Gastrocnemius medialis (tissue), 4 donors: ENCODE data around the gene PHLDB2.

ENCODE experiments used
- POLR2A ChIP-seq, 2 donors: fragments of 450-650 bp; IDR thresholded peaks; one replicate each; pipeline ENCODE4 v1.6.1; 2017; ENCODE audit warnings: antibody characterized with exemption in 2 of 2, mild to moderate bottlenecking in 2 of 2, moderate library complexity in 2 of 2
- TF ChIP-seq, protein P1 (sequence below), 5 experiments: fragments of 450-650 bp in 3 of 5; fragments of 200-600 bp in 2 of 5; sonication (generic) in 2 of 5; IDR thresholded peaks in 4 of 5; conservative IDR thresholded peaks in 1 of 5; 1 replicate in 4 of 5; 2 replicates in 1 of 5; pipeline ENCODE4 v1.5.1; 2016 to 2019; ENCODE audit warnings: antibody characterized with exemption in 5 of 5, mild to moderate bottlenecking in 3 of 5, moderate library complexity in 3 of 5

DNA sequence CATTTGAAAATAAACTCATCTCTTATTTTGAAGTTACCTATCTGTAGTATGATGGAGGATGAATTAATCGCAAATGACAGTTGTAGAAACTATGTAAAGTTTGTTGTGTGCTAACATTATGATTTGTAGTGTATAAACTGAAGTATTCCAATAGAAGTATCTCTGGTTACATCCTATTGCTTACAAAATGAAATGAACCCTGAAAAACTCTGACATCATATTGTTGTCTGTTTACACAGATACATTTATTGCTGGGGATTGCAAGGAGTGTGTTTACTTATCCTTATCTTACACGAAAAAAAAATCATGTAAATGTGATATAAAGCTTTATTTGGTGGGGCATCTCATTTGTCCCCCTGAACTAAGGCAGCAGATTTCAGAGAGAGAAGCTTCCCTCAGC is 117.2 kb downstream of the PHLDB2 start:
- TF ChIP-seq, protein P1, sequence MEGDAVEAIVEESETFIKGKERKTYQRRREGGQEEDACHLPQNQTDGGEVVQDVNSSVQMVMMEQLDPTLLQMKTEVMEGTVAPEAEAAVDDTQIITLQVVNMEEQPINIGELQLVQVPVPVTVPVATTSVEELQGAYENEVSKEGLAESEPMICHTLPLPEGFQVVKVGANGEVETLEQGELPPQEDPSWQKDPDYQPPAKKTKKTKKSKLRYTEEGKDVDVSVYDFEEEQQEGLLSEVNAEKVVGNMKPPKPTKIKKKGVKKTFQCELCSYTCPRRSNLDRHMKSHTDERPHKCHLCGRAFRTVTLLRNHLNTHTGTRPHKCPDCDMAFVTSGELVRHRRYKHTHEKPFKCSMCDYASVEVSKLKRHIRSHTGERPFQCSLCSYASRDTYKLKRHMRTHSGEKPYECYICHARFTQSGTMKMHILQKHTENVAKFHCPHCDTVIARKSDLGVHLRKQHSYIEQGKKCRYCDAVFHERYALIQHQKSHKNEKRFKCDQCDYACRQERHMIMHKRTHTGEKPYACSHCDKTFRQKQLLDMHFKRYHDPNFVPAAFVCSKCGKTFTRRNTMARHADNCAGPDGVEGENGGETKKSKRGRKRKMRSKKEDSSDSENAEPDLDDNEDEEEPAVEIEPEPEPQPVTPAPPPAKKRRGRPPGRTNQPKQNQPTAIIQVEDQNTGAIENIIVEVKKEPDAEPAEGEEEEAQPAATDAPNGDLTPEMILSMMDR (IDR thresholded peaks at IDR 0.05 in 4 of 5, conservative IDR thresholded peaks at IDR 0.05 in 1 of 5): no peak
- no peak for TF ChIP-seq POLR2A (IDR thresholded peaks at IDR 0.05)
